ENCODE results near the gene HNF1B.

Gene HNF1B

GRCh38 chr17:37768438-37768837 is 23.6 kb upstream of the HNF1B start (continued):
- no peak for TF ChIP-seq PATZ1 (CRISPR knock-in tag; IDR thresholded peaks at IDR 0.05; ENCODE audit: borderline replicate concordance)
- TF ChIP-seq ESRRG (CRISPR knock-in tag; IDR thresholded peaks at IDR 0.05), result no peak
- TF ChIP-seq SNAI2 (CRISPR knock-in tag; IDR thresholded peaks at IDR 0.05), result no peak

- TF ChIP-seq ARNTL (CRISPR knock-in tag; IDR thresholded peaks at IDR 0.05; ENCODE audit: borderline replicate concordance, low read depth) (no peak), ZNF8 (CRISPR knock-in tag; IDR thresholded peaks at IDR 0.05) (no peak)
- ATAC-seq, result no peak
Observed at GRCh38 chr17:37766971-37767370, 22.1 kb upstream of the HNF1B start.

GRCh38 chr17:37764383-37764782 is 19.5 kb upstream of the HNF1B start:
- TF ChIP-seq ZNF70 (CRISPR knock-in tag; IDR thresholded peaks at IDR 0.05) (no peak), POU6F1 (CRISPR knock-in tag; IDR thresholded peaks at IDR 0.05; ENCODE audit: borderline replicate concordance, low read depth) (no peak), GLIS3 (CRISPR knock-in tag; IDR thresholded peaks at IDR 0.05) (no peak), PATZ1 (CRISPR knock-in tag; IDR thresholded peaks at IDR 0.05; ENCODE audit: borderline replicate concordance) (no peak), ZFP30 (CRISPR knock-in tag; IDR thresholded peaks at IDR 0.05) (no peak), ZFP3 (CRISPR knock-in tag; IDR thresholded peaks at IDR 0.05) (no peak), CSRNP3 (CRISPR knock-in tag; IDR thresholded peaks at IDR 0.05) (no peak), TSHZ2 (CRISPR knock-in tag; IDR thresholded peaks at IDR 0.05) (no peak), ZNF565 (CRISPR knock-in tag; conservative IDR thresholded peaks at IDR 0.05; ENCODE audit: low read depth) (no peak), ESRRG (CRISPR knock-in tag; IDR thresholded peaks at IDR 0.05) (no peak), BACH2 (CRISPR knock-in tag; IDR thresholded peaks at IDR 0.05; ENCODE audit: borderline replicate concordance) (no peak), ZNF8 (CRISPR knock-in tag; IDR thresholded peaks at IDR 0.05) (no peak), TCF4 (CRISPR knock-in tag; IDR thresholded peaks at IDR 0.05; ENCODE audit: borderline replicate concordance) (no peak), TOX (CRISPR knock-in tag; IDR thresholded peaks at IDR 0.05; ENCODE audit: borderline replicate concordance) (no peak), RARB (CRISPR knock-in tag; IDR thresholded peaks at IDR 0.05) (no peak), OSR1 (CRISPR knock-in tag; IDR thresholded peaks at IDR 0.05) (no peak), CREB5 (CRISPR knock-in tag; IDR thresholded peaks at IDR 0.05; ENCODE audit: low read depth) (no peak), ARNTL (CRISPR knock-in tag; IDR thresholded peaks at IDR 0.05; ENCODE audit: borderline replicate concordance, low read depth) (no peak)
- ATAC-seq, result no peak

Data from SK-N-SH treated with all-trans-retinoic acid at 6 μM for 48 hours (cell line).